Measurements from ENCODE around the gene KLF17. TPM values are rescaled to one million over a fixed set of nuclear protein-coding genes. Genes with fewer than 3 reads are reported as not detected.

KLF17 gene
- total RNA-seq, 6 experiments from 2014 or later = 0.06 to 0.07 TPM; not detected in 4

DNA sequence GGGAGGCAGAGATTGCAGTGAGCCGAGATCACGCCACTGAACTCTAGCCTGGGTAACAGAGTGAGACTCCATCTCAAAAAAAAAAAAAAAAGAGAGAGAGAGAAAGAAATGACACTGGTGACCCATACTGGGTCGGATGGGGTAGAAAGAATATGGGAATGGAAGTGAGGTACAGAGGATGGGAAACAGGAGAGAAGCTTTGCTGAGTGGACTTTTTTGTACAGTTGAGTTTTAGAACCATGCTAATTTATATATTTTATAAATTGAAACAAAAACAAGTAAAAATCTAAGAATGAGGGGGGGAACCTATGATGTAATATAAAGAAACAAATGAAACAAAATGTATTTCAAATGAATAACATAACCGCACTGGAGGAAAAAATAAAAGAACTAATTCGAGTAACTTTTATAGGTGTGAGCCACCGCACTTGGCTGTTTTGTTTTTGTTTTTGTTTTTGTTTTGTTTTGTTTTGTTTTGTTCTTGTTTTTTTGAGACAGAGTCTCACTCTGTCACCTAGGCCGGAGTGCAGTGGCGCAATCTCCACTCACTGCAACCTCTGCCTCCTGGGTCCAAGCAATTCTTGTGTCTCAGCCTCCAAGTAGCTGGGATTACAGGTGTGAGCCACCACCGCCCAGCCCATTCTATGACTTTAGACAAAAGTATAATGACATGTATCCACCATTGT lies 18.3 kb upstream of the KLF17 start:
- peaks cover 14% of the 10 kb centered on the region for H3K36me3 Mint-ChIP-seq (ENCODE audit: low read depth)
- H3K27ac Mint-ChIP-seq = no peak overlapping the region
- TF ChIP-seq CTCF (IDR thresholded peaks at IDR 0.05) = no peak
- no peak overlapping the region for H3K4me3 Mint-ChIP-seq
- H3K27me3 Mint-ChIP-seq (ENCODE audit: insufficient read depth) = peaks cover 4% of the 10 kb centered on the region; the same call in 1 of the 2 replicates
- peaks cover 11% of the 10 kb centered on the region; the same call in 1 of the 2 replicates for H3K4me1 Mint-ChIP-seq (ENCODE audit: low read depth)
- peaks cover 15% of the 10 kb centered on the region for H3K9me3 Mint-ChIP-seq
- DNase-seq = no peak

DNA sequence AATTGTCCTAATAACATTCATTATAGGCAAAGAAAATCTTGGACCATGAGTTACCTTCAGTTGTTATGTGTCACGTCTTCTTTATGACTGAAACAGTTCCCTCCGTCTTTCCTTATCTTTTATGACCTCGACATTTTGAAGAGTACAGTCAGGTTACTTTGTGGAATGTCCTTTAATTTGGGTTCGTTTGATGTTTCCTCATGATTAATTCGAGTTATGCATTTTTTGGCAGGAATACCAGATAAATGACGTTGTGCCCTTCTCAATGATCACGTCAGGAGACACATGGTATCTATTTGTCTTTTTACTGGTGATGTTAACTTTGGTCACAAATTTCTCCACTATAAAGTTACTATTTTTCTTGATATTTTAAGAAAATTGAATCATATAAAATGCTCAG lies 17.3 kb upstream of the KLF17 start:
- no peak overlapping the region for H3K4me3 Mint-ChIP-seq
- DNase-seq = no peak
- no peak for TF ChIP-seq CTCF (IDR thresholded peaks at IDR 0.05)

GRCh38 chr1:44103270-44104131 lies 15.1 kb upstream of the KLF17 start:
- H3K9me3 Mint-ChIP-seq = no peaks in the 10 kb centered on the region
- peaks cover 19% of the 10 kb centered on the region for H3K4me1 Mint-ChIP-seq (ENCODE audit: low read depth)
- no peak overlapping the region for H3K4me3 Mint-ChIP-seq
- no peak for DNase-seq
- peak; percentile 31; the same call in 1 of the 2 replicates for TF ChIP-seq CTCF (IDR thresholded peaks at IDR 0.05)
- no peak overlapping the region for H3K27ac Mint-ChIP-seq
- H3K36me3 Mint-ChIP-seq (ENCODE audit: low read depth) = no peaks in the 10 kb centered on the region
- peaks cover 7% of the 10 kb centered on the region for H3K27me3 Mint-ChIP-seq (ENCODE audit: insufficient read depth)

More for the DNA sequence above, 17.3 kb upstream of the KLF17 start:
- Mint-ChIP-seq H3K9me3 (peaks cover 15% of the 10 kb centered on the region), H3K27me3 (ENCODE audit: insufficient read depth) (peaks cover 7% of the 10 kb centered on the region), H3K36me3 (ENCODE audit: low read depth) (peaks cover 14% of the 10 kb centered on the region), H3K4me1 (ENCODE audit: low read depth) (peaks cover 11% of the 10 kb centered on the region; the same call in 1 of the 2 replicates), H3K27ac (no peak overlapping the region)

DNA sequence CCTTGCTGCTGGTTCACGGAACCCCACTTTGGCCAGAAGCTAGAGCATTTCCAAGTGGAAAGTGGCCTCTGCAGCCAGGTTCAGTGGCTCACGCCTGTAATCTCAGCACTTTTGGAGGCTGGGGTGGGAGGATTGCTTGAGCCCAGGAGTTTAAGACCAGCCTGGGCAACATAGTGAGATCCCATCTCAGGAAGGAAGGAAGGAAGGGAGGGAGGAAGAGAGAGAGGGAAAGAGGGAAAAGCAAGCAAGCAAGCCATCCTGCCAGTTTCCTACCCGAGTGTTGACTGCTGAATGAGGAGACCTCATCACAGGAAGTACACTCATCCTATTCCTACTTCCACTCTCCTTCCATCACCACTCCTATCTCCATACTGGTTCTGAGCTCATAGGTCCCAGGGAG lies 12.8 kb upstream of the KLF17 start:
- TF ChIP-seq CTCF (IDR thresholded peaks at IDR 0.05) = no peak
- Mint-ChIP-seq H3K9me3 (no peaks in the 10 kb centered on the region), H3K27me3 (ENCODE audit: insufficient read depth) (peaks cover 7% of the 10 kb centered on the region), H3K4me3 (no peak overlapping the region), H3K36me3 (ENCODE audit: low read depth) (no peaks in the 10 kb centered on the region), H3K4me1 (ENCODE audit: low read depth) (peaks cover 22% of the 10 kb centered on the region), H3K27ac (no peak overlapping the region)
- no peak for DNase-seq

DNA sequence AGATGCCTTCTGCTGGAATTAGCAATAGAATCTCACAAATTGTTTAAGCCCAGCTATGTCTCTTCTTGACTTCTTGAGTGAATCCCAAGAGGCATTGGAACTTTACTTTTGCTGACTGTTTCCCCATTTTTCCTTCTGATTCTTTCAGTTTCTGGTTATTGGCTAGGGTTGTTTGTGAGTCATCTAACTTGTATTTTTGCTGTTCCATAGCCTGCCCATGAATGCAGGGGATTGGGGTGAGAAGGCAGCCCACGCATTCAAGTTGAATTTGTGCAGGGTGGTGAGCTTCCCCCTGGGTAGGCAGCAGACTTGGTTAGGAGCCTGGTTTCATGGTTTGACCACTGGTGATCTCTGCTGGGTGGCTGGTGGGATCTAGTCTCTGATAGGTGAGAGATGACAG lies 10.4 kb upstream of the KLF17 start:
- Mint-ChIP-seq H3K4me1 (ENCODE audit: low read depth) (peaks cover 11% of the 10 kb centered on the region), H3K27me3 (ENCODE audit: insufficient read depth) (peaks cover 7% of the 10 kb centered on the region), H3K36me3 (ENCODE audit: low read depth) (no peaks in the 10 kb centered on the region), H3K4me3 (no peak overlapping the region; the same call in 1 of the 2 replicates), H3K9me3 (no peaks in the 10 kb centered on the region), H3K27ac (no peak overlapping the region)
- no peak for TF ChIP-seq CTCF (IDR thresholded peaks at IDR 0.05)
- DNase-seq = peak; percentile 18
